Fibroblast of lung (primary cell): ENCODE results near the gene ZNF608. TPM values are rescaled to one million over a fixed set of nuclear protein-coding genes. Genes with fewer than 3 reads are reported as not detected.

Experiments used
- DNase-seq, 2 donors: peaks; one replicate each; pipeline versions ENCODE4 v3.0.0 to v3.0.0-alpha.2; 2010; ENCODE audit warnings: low read depth in 2 of 2
- H2AFZ ChIP-seq: 2 replicates; pipeline ENCODE4 v1.5.1; 2012; ENCODE audit warnings: low read length, control low read depth, inconsistent platforms
- H3K27ac ChIP-seq: 2 replicates; pipeline ENCODE4 v1.5.1; 2011; ENCODE audit warnings: low read length, control low read depth; ENCODE audit not compliant: insufficient read depth
- H3K27me3 ChIP-seq: 2 replicates; pipeline ENCODE4 v1.5.1; 2011; ENCODE audit warnings: mild to moderate bottlenecking, low read length; ENCODE audit not compliant: control insufficient read depth, insufficient read depth
- H3K36me3 ChIP-seq: 2 replicates; pipeline ENCODE4 v1.5.1; 2011; ENCODE audit warnings: low read length; ENCODE audit not compliant: control insufficient read depth, insufficient read depth
- H3K4me1 ChIP-seq: 2 replicates; pipeline ENCODE4 v1.5.1; 2011; ENCODE audit warnings: low read length; ENCODE audit not compliant: control insufficient read depth, insufficient read depth; ENCODE audit errors: extremely low read depth
- H3K4me2 ChIP-seq: 2 replicates; pipeline ENCODE4 v1.5.1; 2011; ENCODE audit warnings: low read length, control low read depth; ENCODE audit not compliant: insufficient read depth; ENCODE audit errors: extremely low read depth
- H3K4me3 ChIP-seq, 4 experiments: fragments of 200-600 bp in 1 of 4; sonication (generic) in 1 of 4; replicated peaks in 1 of 4; 2 replicates each; pipeline ENCODE4 v1.5.1; 2011 to 2016; ENCODE audit warnings: low read length in 4 of 4, low read depth in 3 of 4, mild to moderate bottlenecking in 3 of 4, control low read depth in 2 of 4, inconsistent platforms in 1 of 4, mixed read lengths in 1 of 4; ENCODE audit not compliant: insufficient read depth in 1 of 4; ENCODE audit errors: control extremely low read depth in 1 of 4
- H3K79me2 ChIP-seq: 2 replicates; pipeline ENCODE4 v1.5.1; 2012; ENCODE audit warnings: mild to moderate bottlenecking, low read length, inconsistent platforms; ENCODE audit not compliant: control insufficient read depth, insufficient read depth
- H3K9ac ChIP-seq: 2 replicates; pipeline ENCODE4 v1.5.1; 2011; ENCODE audit warnings: mild to moderate bottlenecking, low read length, control low read depth; ENCODE audit not compliant: insufficient read depth
- H3K9me3 ChIP-seq: 2 replicates; pipeline ENCODE4 v1.5.1; 2012; ENCODE audit warnings: low read depth, low read length; ENCODE audit not compliant: control insufficient read depth, insufficient read depth
- H4K20me1 ChIP-seq: 2 replicates; pipeline ENCODE4 v1.5.1; 2011; ENCODE audit warnings: low read length; ENCODE audit not compliant: control insufficient read depth, insufficient read depth; ENCODE audit errors: extremely low read depth
- EZH2 ChIP-seq: IDR thresholded peaks from 2 replicates; pipeline ENCODE4 v1.5.1; 2012; ENCODE audit warnings: low read length, control low read depth, mild to moderate bottlenecking; ENCODE audit errors: missing control alignments
- polyA plus RNA-seq, 2 donors: library from polyadenylated mRNA; depleted of rRNA in 1 of 2; stranded (reverse) in 1 of 2; unstranded in 1 of 2; fragments of >200 nt; gene quantifications; 2 replicates each; pipeline ENCODE4 v1.2.1, GENCODE V29; 2011 to 2012; ENCODE audit warnings: missing spikeins in 1 of 2
- total RNA-seq: library from RNA; depleted of rRNA; stranded (reverse); fragments of >200 nt; gene quantifications from 2 replicates; pipeline ENCODE4 v1.2.1, GENCODE V29; 2014
- TF ChIP-seq, protein P1 (sequence below), 2 donors: IDR thresholded peaks in 1 of 2; conservative IDR thresholded peaks in 1 of 2; 1 replicate in 1 of 2; 2 replicates in 1 of 2; pipeline ENCODE4 v1.5.1; 2011 to 2012; ENCODE audit warnings: low read length in 2 of 2, control low read depth in 1 of 2, inconsistent platforms in 1 of 2, low read depth in 1 of 2, mild to moderate bottlenecking in 1 of 2

Gene ZNF608
- total and polyA plus RNA-seq, 2 donors (not counting 1 experiment from before 2014, with no cell fraction given), result 12.4 to 25.3 TPM

DNA sequence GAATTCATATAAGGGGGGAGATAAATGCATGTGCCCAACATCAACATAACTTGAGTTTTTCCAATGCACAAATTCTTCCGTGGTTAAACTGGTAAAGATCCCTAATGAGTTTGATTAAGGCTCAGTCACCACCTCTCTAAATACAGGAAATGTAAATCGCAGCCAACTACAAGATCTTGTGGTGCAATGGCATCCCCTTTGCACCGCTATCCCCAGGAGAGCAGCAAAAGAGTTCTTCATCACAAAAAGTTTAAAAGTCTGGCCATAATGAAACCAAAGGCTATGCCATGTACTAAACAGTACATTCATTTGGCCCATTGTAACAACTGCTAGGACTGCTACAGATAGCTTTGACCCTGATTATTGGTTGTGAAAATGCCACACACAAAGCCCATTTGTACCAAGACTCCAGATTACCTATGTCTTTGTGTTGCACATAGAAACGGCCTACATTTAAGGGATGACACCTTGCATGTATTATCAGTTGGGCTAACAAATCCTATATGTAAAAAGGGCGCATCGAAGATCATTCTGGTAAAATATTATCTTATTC is 44.5 kb downstream of the ZNF608 start:
- Histone ChIP-seq H2AFZ (no peak overlapping the region), H3K36me3 (no peaks in the 10 kb centered on the region), H4K20me1 (no peaks in the 10 kb centered on the region), H3K79me2 (peaks cover 10% of the 10 kb centered on the region), H3K9ac (no peak overlapping the region), H3K4me3 (no peak overlapping the region), H3K4me2 (no peak overlapping the region), H3K9me3 (no peaks in the 10 kb centered on the region), H3K27ac (no peak overlapping the region), H3K27me3 (no peaks in the 10 kb centered on the region), H3K4me1 (peaks cover 16% of the 10 kb centered on the region)
- DNase-seq, result no peak
- TF ChIP-seq, protein P1, sequence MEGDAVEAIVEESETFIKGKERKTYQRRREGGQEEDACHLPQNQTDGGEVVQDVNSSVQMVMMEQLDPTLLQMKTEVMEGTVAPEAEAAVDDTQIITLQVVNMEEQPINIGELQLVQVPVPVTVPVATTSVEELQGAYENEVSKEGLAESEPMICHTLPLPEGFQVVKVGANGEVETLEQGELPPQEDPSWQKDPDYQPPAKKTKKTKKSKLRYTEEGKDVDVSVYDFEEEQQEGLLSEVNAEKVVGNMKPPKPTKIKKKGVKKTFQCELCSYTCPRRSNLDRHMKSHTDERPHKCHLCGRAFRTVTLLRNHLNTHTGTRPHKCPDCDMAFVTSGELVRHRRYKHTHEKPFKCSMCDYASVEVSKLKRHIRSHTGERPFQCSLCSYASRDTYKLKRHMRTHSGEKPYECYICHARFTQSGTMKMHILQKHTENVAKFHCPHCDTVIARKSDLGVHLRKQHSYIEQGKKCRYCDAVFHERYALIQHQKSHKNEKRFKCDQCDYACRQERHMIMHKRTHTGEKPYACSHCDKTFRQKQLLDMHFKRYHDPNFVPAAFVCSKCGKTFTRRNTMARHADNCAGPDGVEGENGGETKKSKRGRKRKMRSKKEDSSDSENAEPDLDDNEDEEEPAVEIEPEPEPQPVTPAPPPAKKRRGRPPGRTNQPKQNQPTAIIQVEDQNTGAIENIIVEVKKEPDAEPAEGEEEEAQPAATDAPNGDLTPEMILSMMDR (conservative IDR thresholded peaks at IDR 0.05 in 1 of 2, IDR thresholded peaks at IDR 0.05 in 1 of 2; ENCODE audit: low read depth in 1 of 2, low read length in 2 of 2), result no peak
- no peak for TF ChIP-seq EZH2

DNA sequence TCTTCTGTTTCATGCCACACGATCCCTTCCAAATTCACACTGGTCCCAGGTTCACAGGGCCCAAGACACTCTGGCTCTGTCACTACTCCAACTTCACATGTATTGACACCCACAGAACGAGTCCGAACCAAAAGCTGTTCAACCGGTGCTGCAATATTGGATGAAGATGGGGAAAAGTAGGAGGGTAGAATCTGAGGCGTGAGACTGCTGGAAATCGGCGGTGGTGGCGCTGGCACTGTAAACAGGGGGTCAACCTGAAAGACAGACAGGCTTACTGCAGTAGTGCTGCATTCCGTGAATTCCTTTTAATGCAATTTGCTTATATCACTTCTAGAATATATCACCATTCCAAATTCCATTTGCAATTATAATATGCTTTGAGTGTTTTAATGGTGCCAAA is 45.4 kb downstream of the ZNF608 start:
- TF ChIP-seq EZH2, result no peak
- TF ChIP-seq, protein P1 (conservative IDR thresholded peaks at IDR 0.05 in 1 of 2, IDR thresholded peaks at IDR 0.05 in 1 of 2; ENCODE audit: low read depth in 1 of 2, low read length in 2 of 2), result no peak
- no peak for DNase-seq
- no peak overlapping the region for H2AFZ ChIP-seq
- peaks cover 13% of the 10 kb centered on the region for H3K79me2 ChIP-seq
- H3K27me3 ChIP-seq, result no peaks in the 10 kb centered on the region
- no peak overlapping the region for H3K4me2 ChIP-seq
- H3K36me3 ChIP-seq, result no peaks in the 10 kb centered on the region
- no peak overlapping the region for H3K27ac ChIP-seq
- H3K9ac ChIP-seq, result no peak overlapping the region
- no peak overlapping the region for H3K4me3 ChIP-seq
- H3K4me1 ChIP-seq, result peaks cover 15% of the 10 kb centered on the region
- no peaks in the 10 kb centered on the region for H3K9me3 ChIP-seq
- no peaks in the 10 kb centered on the region for H4K20me1 ChIP-seq

DNA sequence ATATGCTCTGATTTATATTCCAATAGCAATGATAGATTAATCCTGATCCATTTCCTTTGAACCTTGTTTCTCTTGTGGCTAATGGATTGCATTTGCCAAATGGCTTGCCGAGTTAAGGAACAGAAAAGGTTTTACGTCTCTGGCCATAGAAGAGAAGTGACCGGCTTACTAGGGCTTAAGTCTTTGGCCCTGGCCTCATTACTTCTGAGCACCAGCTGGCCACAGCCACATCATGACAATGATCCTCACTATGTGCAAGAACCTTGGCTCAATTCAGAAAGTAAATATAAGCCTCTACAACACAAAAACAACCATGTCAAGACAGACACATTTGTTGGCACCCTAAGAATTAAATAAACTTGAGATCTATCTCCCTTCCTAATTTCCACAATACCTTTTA is 46.1 kb downstream of the ZNF608 start:
- H3K27me3 ChIP-seq, result no peaks in the 10 kb centered on the region
- no peak overlapping the region for H3K27ac ChIP-seq
- H3K9ac ChIP-seq, result no peak overlapping the region
- H2AFZ ChIP-seq, result no peak overlapping the region
- no peak overlapping the region for H3K4me3 ChIP-seq
- no peaks in the 10 kb centered on the region for H3K36me3 ChIP-seq
- TF ChIP-seq EZH2, result no peak
- TF ChIP-seq, protein P1 (conservative IDR thresholded peaks at IDR 0.05 in 1 of 2, IDR thresholded peaks at IDR 0.05 in 1 of 2; ENCODE audit: low read depth in 1 of 2, low read length in 2 of 2), result no peak
- H3K79me2 ChIP-seq, result peaks cover 12% of the 10 kb centered on the region
- H3K9me3 ChIP-seq, result no peaks in the 10 kb centered on the region
- H4K20me1 ChIP-seq, result no peaks in the 10 kb centered on the region
- peaks cover 15% of the 10 kb centered on the region for H3K4me1 ChIP-seq
- H3K4me2 ChIP-seq, result no peak overlapping the region
- no peak for DNase-seq
